ENCODE results near the gene SLC17A1.

- no peak for TF ChIP-seq EP300 (IDR thresholded peaks at IDR 0.05)
- TF ChIP-seq CTCF (IDR thresholded peaks at IDR 0.05): no peak
- no peak for TF ChIP-seq POLR2A (IDR thresholded peaks at IDR 0.05)
Observed at GRCh38 chr6:25768566-25768965, 63.3 kb downstream of the SLC17A1 start.
